HG03135 (cell line): ENCODE measurements around the gene DEPP1.

ENCODE experiments used
- ATAC-seq: cut with Tn5 transposase; IDR thresholded peaks from one replicate; pipeline ENCODE4 v1.9.1; 2021; ENCODE audit warnings: mild to moderate bottlenecking, moderate library complexity; ENCODE audit not compliant: unreplicated experiment

DEPP1 gene

DNA sequence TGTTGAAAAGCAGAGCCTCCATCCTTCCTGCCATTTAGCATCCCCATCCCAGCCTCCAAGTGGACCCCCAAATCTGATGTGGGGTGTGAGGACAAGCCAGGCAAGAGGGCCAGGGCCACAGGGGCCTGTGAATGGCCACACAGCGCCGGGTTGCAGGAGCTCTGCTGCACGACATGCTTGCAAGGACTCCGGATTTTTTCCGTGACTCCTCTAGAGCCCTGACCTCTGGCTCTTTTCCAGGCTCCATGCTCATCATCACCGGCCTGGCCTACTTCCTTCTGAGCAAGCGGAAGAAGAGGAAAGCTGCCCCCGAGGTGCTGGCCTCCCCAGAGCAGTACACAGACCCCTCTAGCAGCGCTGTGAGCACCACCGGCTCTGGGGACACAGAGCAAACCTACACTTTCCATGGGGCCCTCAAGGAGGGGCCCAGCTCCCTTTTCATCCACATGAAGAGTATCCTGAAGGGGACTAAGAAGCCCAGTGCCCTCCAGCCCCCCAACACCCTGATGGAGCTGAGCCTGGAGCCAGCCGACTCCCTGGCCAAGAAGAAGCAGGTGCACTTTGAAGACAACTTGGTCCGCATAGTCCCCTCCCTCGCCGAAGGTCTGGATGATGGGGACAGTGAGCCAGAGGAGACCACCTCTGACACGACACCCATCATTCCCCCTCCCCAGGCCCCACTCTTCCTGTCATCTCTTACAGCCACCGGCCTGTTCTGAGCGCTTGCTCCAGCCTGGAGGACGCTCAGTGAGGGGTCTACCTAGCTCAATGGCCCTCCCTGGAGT lies 44.0 kb downstream of the DEPP1 start:
- no peak for ATAC-seq

DNA sequence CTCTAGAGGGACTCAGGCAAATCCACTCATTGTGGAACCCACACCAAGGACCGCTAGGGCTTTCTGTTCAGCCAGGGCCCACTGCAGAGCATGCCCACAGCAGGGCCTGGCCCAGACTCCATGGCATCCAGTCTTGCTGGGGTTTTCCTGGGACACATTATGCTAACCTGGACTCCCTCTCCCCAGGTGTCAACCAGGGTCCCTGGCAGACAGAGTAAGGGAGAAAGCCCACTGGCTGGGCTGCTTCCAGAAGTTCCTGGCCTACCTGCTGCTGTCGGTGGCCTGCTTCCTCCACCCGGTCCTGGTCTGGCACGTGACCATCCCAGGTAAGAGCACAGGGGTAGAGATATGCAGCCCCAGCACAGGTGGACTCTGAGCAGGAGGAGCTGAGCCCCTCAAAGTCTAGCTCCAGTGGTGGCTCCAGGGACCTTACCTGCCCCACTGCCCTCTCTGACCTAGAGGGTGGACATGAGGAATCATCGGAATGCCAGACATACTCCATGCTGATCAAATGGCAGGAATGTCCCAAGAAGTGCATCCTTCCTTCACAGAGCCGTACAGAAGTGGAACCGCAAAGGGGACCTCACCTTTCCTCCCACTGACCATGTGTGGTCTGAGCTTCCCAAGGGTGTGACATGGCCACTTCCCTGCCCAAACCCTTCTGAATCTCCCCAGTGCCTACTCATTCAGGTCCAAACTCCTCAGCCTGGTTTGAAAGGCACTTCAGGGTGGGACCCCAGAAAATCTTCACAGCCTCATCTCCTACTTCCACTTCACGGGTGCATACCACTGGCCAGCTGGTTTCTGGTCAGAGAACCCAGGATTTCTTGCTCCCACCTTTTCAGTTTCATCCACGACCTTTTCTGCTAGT lies 44.9 kb downstream of the DEPP1 start:
- no peak for ATAC-seq

DNA sequence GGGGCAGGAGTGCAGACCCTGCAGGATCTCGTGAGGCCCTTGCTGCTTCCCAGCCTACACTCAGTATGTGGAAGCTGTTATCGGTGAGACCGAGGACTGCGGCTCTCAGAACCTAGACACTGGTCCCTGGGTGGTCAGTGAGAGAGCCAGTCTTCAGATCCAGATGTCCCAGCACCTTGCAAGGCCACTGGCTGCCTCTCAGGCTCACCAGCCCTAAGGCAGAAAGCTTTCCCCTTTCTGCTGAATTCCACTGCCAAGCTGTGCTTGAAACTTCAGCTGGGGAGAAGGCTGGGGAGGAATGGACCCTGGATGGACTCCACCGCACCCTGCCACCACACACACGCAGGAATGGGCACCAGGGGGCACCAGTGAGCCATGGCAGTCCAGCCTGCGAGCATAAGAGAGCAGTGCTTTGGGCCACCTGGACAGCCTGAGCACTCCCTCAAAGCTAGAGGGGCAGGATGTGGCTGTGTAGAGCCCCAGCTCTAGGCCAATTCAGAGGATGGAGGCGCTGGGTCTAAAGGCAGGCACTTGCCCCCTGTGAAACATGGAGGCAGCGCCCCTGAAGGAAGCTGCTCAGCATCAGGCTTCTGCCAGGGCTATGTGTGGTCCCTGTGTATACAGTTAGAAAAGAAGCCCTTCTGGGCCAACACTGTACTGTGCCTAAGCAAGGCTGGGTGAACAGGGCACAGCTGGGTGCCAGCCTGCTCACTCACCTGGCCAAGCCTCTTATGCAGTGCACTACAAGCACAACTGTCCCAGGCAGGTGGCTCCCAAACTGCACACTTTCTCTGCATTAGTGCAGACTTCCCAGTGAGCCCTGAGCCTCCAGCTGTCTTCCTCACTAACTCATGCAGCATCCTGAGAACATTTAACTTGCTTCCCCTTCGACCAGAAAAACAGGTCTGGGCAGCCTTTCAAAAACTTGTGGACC lies 45.8 kb downstream of the DEPP1 start:
- peak; percentile 94 for ATAC-seq

DNA sequence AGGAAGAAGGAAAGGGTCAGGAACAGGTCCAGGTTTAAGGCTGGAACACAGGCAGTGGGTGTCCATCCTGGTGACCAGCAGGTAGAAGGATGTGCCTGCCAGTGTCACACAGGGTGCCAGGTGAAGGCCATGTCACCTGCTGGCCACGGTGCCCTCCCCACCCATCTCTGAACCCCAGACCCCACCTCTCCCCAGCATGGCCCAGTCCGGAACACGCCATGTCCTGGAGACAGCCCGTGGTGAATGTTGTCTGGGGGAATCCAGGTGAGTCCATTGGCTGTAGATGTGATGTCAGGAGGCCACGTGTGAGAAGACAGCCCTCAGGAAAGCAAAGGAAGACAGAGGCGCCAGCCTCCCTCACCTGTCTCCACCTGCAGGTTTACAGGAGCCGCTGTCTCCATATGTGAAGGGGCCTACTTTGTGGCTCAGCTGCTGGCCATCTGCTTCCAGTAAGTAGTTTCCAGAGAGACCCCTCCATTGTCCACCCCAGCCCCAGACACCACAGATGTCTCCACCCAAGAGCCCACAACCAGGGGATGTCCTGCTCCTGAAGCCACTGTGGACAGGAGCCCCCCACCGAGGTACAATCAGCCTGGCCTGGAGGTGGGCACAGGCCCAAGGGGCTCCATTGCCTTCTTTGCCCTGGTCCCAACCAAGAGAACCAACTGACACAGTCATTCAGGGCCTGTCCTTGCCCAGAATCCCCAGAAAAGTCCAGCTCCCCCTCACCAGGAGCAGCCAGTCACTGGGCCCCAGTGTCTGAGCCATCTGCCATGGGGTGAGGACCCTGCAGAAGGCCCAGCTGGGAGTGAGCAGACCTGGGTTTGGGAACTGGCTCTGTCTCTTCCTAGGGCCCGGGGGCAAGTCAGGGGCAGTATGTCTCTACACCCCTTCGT lies 46.7 kb downstream of the DEPP1 start:
- ATAC-seq = no peak

DNA sequence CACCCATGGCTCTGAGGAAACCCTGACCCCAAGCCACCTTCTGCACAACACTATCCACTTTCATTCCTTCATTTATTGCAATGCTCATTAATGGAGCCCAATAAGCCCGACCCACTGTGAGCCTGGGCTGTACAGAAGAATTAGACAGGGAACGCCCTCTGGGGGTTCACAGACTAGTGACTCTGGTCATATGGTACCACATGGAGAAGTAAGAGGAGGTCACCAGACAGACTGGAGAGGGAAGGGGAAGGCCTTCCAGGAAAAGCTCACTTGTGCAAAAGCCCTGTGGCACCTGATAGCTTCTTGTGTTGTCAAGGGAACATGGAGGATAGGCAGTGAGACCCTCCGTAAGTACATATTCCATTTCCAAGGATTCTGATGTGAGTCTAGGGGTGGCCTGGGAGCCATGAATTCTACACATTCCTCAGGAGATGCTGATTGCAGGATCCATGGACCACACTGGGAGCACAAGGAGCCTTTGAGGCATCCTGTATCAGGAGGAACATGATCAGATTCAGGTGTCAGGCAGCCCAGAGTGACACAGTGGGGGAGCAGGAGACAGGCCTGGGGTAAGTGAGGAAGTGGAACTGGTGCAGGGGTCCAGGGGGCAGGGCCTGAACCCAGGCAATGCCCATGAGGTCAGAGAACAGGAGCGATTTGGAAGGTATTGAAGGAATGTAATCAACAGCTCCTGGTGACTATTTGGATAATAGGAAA lies 47.5 kb downstream of the DEPP1 start:
- ATAC-seq = no peak

DNA sequence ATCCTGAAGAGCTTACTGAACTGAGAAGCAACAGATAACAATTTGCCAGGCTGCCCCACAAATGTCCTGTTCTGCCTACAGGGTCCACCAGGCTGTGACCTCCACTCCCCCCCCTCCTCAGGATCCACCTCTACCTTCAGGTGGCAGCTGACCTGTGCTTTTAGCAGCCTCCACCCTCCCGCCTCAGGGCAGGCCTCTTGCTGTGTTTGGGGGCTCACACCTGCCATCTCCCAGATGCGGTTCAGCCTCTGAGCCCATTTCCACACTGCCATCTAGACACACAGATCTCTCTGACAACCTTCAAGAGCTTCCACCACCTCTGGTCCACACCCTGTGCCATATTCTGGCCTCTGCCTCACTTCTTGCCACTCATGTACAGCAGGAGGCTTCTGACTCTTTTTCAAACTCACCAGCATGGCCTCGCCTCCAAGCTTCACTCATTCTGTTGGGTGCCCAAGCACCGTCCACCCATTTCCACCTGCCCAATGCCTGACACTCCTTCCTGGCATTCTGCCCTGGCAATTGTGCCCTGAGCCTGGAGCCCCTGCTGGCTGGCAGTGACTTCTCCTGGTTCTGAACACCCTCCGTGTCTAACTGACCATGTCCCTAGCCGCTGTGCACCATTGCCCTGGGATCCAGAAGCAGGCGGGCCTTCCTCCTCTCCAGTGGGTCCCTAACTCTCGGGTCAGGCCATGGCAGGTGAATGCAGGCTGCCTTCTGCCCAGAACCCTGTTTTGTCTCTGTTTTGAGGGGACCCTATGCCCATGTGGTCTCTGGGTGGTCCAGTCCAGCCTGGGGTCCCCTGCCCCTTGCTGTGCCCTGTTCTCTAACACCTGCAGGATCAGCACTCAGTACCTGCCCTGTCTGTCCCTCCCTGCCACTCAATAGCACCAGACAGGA lies 49.0 kb downstream of the DEPP1 start:
- ATAC-seq = no peak

DNA sequence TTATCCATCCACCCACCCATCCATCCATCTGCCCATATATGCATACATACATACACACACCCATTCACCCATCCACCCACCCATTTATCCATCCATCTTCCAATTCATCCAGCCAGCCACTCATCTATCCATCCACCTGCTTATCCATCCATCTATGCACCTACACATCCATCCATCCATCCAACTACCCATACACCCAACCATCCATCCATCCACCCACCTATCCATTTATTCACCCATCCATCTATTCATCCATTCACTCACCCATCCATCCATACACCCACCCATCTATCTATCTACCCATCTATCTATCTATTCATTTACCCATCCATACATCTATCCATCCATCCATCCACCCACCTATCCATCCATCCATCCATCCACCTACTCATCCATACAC lies 50.1 kb downstream of the DEPP1 start:
- ATAC-seq = no peak

DNA sequence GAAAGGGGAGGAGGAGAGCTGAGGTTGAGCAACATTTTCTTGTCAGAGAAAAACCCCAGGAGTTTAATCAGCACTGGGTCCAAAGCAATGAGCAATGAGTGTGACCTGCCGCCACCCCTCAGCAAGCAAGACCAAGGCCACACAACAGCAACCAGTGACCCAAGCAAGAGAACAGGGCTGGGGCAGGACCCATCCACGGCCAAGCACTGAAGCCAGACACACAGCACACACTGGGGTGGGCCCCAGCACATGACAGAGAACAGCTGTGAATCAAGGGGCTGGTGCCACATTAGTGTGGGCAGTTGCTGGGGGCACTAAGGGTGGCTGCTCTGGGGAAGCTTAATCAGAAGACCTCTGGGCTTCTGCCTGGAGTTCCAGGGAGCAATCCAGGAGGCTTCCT lies 51.3 kb downstream of the DEPP1 start:
- ATAC-seq = no peak

DNA sequence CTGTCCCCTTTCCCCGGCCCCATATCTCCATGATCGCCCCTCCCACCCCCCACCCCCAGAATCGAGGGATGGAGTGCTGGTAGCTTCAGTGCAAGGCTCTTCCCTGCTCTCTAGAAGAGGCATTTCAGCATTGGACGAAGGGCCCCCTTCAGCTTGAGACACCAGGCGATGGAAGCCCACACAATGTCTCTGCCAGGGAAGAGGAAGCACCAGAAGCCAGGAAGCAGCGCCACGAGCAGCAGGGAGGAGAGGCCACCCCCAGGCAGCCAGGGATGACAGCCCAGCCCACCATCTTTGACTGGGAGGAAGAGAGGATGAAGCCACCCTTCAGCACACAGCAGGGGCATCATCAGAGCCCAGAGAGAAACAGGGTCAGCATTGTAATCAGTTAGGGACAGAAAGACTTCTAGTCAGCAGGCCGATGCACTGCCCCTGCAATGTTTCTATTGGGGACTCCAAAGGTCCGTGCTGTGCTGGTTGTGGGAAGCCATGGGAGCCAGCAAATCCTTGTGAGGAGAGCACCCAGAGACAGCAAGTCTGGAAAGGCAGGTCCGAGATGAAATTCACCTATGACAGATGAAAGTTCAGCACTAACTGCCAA lies 51.8 kb downstream of the DEPP1 start:
- ATAC-seq = no peak
